AG09309 (cell line): ENCODE data around the gene EPN3.

Experiments
- DNase-seq: peaks from one replicate; pipeline ENCODE4 v3.0.0-alpha.2; 2010; ENCODE audit warnings: low read depth
- H3K4me3 ChIP-seq: 2 replicates; pipeline ENCODE4 v1.5.1; 2011; ENCODE audit warnings: mild to moderate bottlenecking, low read depth, low read length, moderate library complexity; ENCODE audit not compliant: control insufficient read depth
- TF ChIP-seq, protein P1 (sequence below): IDR thresholded peaks from 2 replicates; pipeline ENCODE4 v1.5.1; 2011; ENCODE audit warnings: mild to moderate bottlenecking, low read depth, low read length, inconsistent platforms; ENCODE audit not compliant: insufficient read depth, control insufficient read depth; ENCODE audit errors: missing control alignments

Gene EPN3

DNA sequence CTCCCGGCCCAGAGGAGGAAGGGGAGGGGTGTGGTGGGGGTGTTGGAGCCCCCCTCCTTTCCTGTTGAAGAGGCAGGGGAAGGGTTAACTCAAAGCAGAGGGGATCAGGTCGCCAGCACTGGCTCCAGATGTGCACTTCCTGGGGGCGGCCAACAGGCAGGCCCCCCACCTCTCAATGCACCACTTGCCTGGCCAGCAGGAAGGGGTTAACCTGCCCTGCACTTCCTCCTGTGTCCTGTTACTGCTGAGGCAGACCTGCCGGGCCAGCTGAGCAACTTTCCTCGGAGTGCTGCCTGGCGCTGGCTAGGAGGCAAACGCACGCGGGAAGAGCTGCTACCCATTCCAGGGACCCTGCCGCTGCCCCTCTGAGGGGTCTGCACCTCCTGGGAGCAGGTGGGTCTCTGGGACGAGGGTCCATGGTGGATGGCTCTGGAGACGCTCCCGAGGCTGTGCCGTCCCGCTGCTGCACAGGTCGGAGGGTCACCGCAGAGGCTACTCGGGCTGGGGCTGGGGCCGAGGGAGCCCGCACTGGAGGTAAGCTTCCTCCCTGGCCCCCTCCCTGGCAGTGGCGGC, at the start of gene EPN3:
Gene EPN3 (plus strand): TSS at position 284 of the 573 bp plus-strand sequence. CDS start 3,822 bp downstream, outside the sequence.
- no peak for DNase-seq
- H3K4me3 ChIP-seq: no peak within 1 kb of the TSS
- TF ChIP-seq, protein P1, sequence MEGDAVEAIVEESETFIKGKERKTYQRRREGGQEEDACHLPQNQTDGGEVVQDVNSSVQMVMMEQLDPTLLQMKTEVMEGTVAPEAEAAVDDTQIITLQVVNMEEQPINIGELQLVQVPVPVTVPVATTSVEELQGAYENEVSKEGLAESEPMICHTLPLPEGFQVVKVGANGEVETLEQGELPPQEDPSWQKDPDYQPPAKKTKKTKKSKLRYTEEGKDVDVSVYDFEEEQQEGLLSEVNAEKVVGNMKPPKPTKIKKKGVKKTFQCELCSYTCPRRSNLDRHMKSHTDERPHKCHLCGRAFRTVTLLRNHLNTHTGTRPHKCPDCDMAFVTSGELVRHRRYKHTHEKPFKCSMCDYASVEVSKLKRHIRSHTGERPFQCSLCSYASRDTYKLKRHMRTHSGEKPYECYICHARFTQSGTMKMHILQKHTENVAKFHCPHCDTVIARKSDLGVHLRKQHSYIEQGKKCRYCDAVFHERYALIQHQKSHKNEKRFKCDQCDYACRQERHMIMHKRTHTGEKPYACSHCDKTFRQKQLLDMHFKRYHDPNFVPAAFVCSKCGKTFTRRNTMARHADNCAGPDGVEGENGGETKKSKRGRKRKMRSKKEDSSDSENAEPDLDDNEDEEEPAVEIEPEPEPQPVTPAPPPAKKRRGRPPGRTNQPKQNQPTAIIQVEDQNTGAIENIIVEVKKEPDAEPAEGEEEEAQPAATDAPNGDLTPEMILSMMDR: no peak

DNA sequence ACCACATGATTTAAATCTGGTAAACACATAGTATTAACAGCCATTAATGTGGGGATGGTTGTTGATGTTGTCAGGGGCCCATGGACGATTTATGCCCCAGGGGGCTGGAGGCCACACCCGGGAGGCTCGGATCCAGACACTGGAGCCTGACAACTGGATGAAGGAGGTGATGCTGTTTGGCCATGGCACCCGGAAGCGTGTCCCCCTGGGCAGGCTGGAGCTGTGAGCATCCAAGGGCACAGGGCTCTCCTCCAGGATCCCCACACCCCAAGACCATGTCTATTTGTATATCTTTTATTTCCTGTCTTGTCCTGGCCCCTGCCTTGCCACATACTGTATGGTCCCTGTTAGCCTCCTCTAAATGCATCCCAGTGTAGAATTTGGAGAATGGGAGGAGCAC, 49.3 kb upstream of the EPN3 start:
- H3K4me3 ChIP-seq: no peak overlapping the region
- TF ChIP-seq, protein P1: no peak
- DNase-seq: no peak

DNA sequence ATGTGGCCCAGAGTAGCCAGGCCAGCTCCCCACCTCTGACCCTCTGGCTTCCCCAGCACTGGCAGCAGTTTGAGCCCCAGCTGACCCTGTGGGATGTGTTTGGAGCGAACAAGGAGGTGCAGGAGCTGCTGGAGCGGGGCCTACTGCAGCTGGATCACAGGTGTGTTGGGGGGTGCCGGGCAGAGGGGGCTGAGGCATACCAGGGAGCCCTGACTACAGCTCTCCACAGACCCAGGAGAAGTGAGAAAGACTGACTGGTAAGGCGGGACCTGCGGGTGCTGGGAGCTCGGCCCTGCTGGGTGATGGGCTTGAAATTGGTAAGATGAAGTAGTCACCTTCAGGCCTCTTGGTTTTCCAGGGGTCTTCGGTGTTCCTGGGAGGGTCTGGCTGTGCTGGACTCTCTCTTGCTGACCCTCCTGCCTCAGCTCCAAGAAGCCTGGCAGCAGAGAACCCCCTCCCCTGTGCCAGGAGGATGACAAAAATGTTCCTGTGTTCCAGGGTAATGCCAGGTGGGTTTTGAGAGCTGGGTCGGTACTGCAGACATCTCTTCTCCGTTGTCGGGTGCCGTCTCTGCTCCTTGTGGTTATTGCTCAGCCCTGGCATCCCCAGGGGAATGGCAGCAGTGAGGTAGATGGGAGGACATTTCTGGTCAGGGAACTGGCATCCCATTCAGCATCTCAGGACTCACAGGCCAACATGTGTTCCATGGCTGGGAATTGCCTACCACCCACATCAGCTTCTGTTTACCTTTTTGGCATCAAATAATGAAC, 48.0 kb upstream of the EPN3 start:
- DNase-seq: no peak
- TF ChIP-seq, protein P1: no peak
- H3K4me3 ChIP-seq: no peak overlapping the region

DNA sequence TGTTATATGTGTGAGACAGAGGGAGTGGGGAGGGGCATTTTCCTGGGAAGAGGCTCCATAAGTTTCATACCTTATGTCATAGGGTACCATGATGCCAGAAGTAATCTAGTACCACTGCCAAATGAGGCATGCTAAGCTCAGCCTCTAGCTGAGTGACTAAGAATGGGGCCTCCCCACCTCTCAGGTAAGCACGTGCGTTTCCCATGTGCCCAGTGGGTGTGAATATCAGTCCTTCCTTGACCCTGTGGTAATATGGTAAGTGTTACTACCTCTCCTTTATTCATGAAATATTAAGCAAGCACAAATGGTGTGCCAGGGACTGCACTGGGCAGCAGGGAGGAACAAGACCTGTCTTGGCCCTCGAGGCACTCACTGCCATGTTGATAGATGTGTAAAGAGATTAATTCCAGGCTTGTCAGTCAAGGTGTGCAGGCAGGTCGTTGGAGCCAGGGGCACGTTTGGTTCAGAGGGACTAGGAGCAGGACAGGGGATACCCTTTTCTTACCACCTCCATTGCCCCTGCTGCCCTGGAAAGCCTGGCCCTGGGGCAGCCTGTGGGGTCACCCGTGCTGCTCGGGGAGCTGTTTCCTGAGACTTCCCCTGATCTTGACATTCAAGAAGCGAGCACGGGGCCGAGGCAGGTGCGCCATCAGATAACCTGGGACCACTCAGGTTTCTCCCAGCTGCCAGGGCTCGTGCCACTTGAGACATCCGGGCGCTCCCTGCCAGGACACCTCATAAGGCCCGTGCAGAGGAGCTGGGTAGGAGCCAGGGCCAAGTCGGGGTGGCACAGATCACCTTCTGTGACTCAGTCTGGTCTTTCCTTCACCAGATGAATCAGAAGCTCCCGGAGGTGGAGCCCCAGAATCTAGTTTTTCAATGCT, 45.1 kb upstream of the EPN3 start:
- DNase-seq: no peak
- H3K4me3 ChIP-seq: no peak overlapping the region
- TF ChIP-seq, protein P1: no peak

DNA sequence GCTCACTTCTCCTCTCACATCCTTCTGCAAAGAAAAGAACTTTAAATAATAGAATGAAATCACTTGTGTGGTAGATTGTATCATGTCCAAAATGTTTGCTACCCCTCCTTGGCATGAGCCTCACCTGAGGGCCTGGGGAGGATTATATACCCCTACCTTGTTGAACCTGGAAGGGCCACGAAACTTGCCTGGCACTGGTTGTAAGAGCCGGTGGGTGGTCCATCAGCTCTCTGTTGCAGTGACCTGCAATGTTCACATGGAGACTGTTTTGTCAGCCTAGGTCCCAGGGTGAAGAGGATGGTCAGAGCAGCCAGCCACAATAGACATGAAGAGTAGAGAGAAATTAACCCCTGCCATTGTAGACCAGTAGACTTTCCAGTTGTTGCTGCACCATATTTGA, 43.7 kb upstream of the EPN3 start:
- H3K4me3 ChIP-seq: no peak overlapping the region
- TF ChIP-seq, protein P1: no peak
- no peak for DNase-seq

DNA sequence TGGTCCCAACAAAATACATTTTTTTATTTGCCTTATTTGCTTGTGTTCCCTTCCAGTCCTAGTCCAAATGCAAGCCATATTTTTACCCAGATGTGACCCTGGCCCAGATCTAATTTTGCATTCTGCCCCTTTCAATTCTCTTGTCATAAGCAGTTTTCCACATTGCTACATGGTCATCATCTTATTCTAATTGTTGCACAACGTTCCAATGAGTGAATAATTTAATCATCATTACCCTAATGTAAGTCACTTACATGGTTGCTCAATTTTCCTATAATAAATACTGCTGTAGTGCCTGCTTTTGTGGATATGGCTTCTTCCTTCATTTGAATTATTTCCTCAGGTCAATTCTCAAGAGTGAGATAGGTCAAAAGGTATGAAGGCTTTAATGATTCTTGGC, 41.0 kb upstream of the EPN3 start:
- DNase-seq: no peak
- TF ChIP-seq, protein P1: no peak
- no peak overlapping the region for H3K4me3 ChIP-seq
